HG03139 (cell line): ENCODE measurements around the gene FHL1.
"Not testable (repeated sequence)": the region's sequence is repeated elsewhere in the genome, so short reads cannot be mapped to it uniquely, and the experiment has no call there.

Source experiments
- ATAC-seq: cut with Tn5 transposase; IDR thresholded peaks from one replicate; pipeline ENCODE4 v1.9.1; 2021; ENCODE audit not compliant: unreplicated experiment

FHL1 gene

GRCh38 chrX:136147315-136147901, at the start of gene FHL1:
Gene FHL1, plus strand, starts transcription at chrX:136147533.
- ATAC-seq: no peak

- ATAC-seq: no peak
Observed at GRCh38 chrX:136097871-136098805, 49.2 kb upstream of the FHL1 start.

GRCh38 chrX:136104936-136105335, 42.4 kb upstream of the FHL1 start:
- no peak for ATAC-seq

GRCh38 chrX:136106920-136107528, 40.3 kb upstream of the FHL1 start:
- no peak for ATAC-seq

- not testable (repeated sequence) for ATAC-seq
Observed at GRCh38 chrX:136108905-136109304, 38.4 kb upstream of the FHL1 start.

- ATAC-seq: no peak
Observed at GRCh38 chrX:136112286-136112685, 35.0 kb upstream of the FHL1 start.

- no peak for ATAC-seq
Observed at GRCh38 chrX:136112778-136113177, 34.6 kb upstream of the FHL1 start.

GRCh38 chrX:136115126-136115903, 32.0 kb upstream of the FHL1 start:
- ATAC-seq: no peak

GRCh38 chrX:136115904-136116297, 31.4 kb upstream of the FHL1 start:
- ATAC-seq: no peak

- no peak for ATAC-seq
Observed at GRCh38 chrX:136121788-136122187, 25.5 kb upstream of the FHL1 start.

- ATAC-seq: no peak
Observed at GRCh38 chrX:136122207-136122606, 25.1 kb upstream of the FHL1 start.

- ATAC-seq: no peak
Observed at GRCh38 chrX:136125106-136125505, 22.2 kb upstream of the FHL1 start.

- no peak for ATAC-seq
Observed at GRCh38 chrX:136126371-136126770, 21.0 kb upstream of the FHL1 start.

GRCh38 chrX:136126872-136127406, 20.4 kb upstream of the FHL1 start:
- no peak for ATAC-seq

GRCh38 chrX:136128743-136129142, 18.6 kb upstream of the FHL1 start:
- ATAC-seq: no peak

- ATAC-seq: no peak
Observed at GRCh38 chrX:136130931-136131833, 16.2 kb upstream of the FHL1 start.

- ATAC-seq: no peak
Observed at GRCh38 chrX:136138939-136139338, 8.4 kb upstream of the FHL1 start.

- ATAC-seq: no peak
Observed at GRCh38 chrX:136141569-136141968, 5.8 kb upstream of the FHL1 start.

- no peak for ATAC-seq
Observed at GRCh38 chrX:136142592-136142991, 4.7 kb upstream of the FHL1 start.

GRCh38 chrX:136143711-136144110, 3.6 kb upstream of the FHL1 start:
- ATAC-seq: no peak
